Measurements from ENCODE around the gene WAPL. TPM values are rescaled to one million over a fixed set of nuclear protein-coding genes. Genes with fewer than 3 reads are reported as not detected.

WAPL gene
- total RNA-seq, 3 donors from 2014 or later: 32.9 to 37.2 (median 34.0) TPM

DNA sequence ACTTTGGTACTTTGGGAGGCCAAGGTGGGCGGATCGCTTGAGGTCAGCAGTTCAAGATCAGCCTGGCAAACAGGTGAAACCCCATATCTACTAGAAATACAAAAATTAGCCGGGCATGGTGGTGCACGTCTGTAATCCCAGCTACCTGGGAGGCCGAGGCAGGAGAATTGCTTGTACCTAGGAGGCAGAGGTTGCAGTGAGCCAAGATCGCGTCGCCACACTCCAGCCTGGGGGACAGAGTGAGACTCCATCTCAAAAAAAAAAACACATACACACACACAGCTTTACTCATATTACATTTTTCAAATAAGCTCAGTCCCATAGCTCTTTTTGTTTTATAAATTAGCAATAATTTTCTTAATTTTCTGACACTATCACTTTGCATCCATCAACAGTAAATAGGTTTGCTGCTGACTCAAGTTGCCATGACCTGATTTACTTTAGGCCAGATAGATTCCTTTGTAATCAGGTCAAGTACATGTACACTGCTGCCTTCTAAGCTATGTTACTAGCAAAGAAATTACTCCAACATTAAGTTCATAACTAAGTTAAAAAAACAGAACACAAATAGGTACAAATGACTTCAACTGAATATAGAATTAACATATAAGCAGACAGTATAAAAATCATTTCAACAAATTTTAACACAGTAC is 31.5 kb downstream of the WAPL start:
- intact Hi-C loops (cut with DNase I, micrococcal nuclease): no loop called here
- Histone ChIP-seq H3K9me3 (no peaks in the 10 kb centered on the region), H3K4me1 (ENCODE audit: low read depth) (no peaks in the 10 kb centered on the region), H3K36me3 (ENCODE audit: low read depth) (no peaks in the 10 kb centered on the region), H3K4me3 (no peak overlapping the region)
- ATAC-seq (no peak), DNase-seq (no peak)
- TF ChIP-seq CTCF (IDR thresholded peaks at IDR 0.05): no peak

GRCh38 chr10:86489071-86489810 is 32.4 kb downstream of the WAPL start:
- ATAC-seq: no peak
- no peaks in the 10 kb centered on the region for H3K36me3 ChIP-seq (ENCODE audit: low read depth)

GRCh38 chr10:86486856-86487255 is 34.7 kb downstream of the WAPL start:
- ATAC-seq: no peak
- intact Hi-C loops (cut with DNase I, micrococcal nuclease): no loop called here
- H3K36me3 ChIP-seq (ENCODE audit: low read depth): no peaks in the 10 kb centered on the region

More at GRCh38 chr10:86489071-86489810, 32.4 kb downstream of the WAPL start:
- H3K4me1 ChIP-seq (ENCODE audit: low read depth): no peaks in the 10 kb centered on the region
- no peaks in the 10 kb centered on the region for H3K9me3 ChIP-seq
- intact Hi-C loops (cut with DNase I, micrococcal nuclease): no loop called here
- TF ChIP-seq CTCF (IDR thresholded peaks at IDR 0.05): no peak
- DNase-seq: no peak
- H3K4me3 ChIP-seq: no peak overlapping the region

GRCh38 chr10:86483664-86484063 is 37.9 kb downstream of the WAPL start:
- no peaks in the 10 kb centered on the region for H3K4me1 ChIP-seq (ENCODE audit: low read depth)
- no peak overlapping the region for H3K4me3 ChIP-seq
- ATAC-seq (no peak), DNase-seq (no peak)
- no peaks in the 10 kb centered on the region for H3K9me3 ChIP-seq
- intact Hi-C loops (cut with DNase I, micrococcal nuclease): no loop called here
- no peaks in the 10 kb centered on the region for H3K36me3 ChIP-seq (ENCODE audit: low read depth)
- no peak for TF ChIP-seq CTCF (IDR thresholded peaks at IDR 0.05)

More at GRCh38 chr10:86486856-86487255, 34.7 kb downstream of the WAPL start:
- no peaks in the 10 kb centered on the region for H3K9me3 ChIP-seq
- no peaks in the 10 kb centered on the region for H3K4me1 ChIP-seq (ENCODE audit: low read depth)
- H3K4me3 ChIP-seq: no peak overlapping the region
- no peak for DNase-seq
- TF ChIP-seq CTCF (IDR thresholded peaks at IDR 0.05): no peak

DNA sequence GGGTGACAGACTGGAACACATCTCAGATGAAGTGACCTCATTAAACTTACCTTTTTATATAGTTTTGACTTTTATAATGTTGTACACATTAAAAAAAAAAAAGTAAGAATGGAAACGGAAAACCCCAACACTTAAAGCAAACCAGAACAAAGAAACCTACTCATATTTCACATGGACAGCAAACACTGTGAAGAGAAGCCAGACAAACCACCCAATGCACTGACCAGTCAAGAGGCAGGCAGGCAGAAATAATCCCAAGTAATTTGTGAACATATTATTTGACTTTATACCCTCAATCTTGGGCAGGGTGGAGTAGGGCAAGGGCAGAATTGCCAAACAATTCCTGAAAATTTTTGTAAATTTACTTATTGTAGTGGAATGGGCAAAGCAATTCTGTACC is 39.8 kb downstream of the WAPL start:
- H3K4me1 ChIP-seq (ENCODE audit: low read depth): no peaks in the 10 kb centered on the region
- ATAC-seq (no peak), DNase-seq (no peak)
- H3K9me3 ChIP-seq: no peaks in the 10 kb centered on the region
- no peaks in the 10 kb centered on the region for H3K36me3 ChIP-seq (ENCODE audit: low read depth)
- no peak for TF ChIP-seq CTCF (IDR thresholded peaks at IDR 0.05)
- intact Hi-C loops (cut with DNase I, micrococcal nuclease): no loop called here
- no peak overlapping the region for H3K4me3 ChIP-seq

Data from mucosa of descending colon (tissue), 3 donors.